Posterior cingulate gyrus (tissue), 11 donors: Measurements from ENCODE around the gene TSEN34.
"Not testable (repeated sequence)": the region's sequence is repeated elsewhere in the genome, so short reads cannot be mapped to it uniquely, and the experiment has no call there.

ENCODE experiments used
- DNase-seq, 10 donors: peaks; one replicate each; pipeline versions ENCODE4 v3.0.0 to v3.0.0-alpha.2; 2020 to 2021; ENCODE audit warnings: mixed read lengths in 3 of 10
- intact Hi-C: fragments of 100-400 bp; cut with DNase I; formaldehyde crosslinking; loops from one replicate; pipeline ENCODE4 v1.15.1; 2023

TSEN34 gene

GRCh38 chr19:54206831-54207177 lies 15.7 kb downstream of the TSEN34 start:
- peak in 2 of 10 donors; percentile 5 to 12 for DNase-seq
- intact Hi-C loops = no loop called here

- peak in 3 of 10 donors; percentile 32 to 56 (median 52) for DNase-seq
- intact Hi-C loops = not testable (repeated sequence)
Observed at GRCh38 chr19:54207193-54207592, 16.1 kb downstream of the TSEN34 start.

GRCh38 chr19:54207676-54207982 lies 16.5 kb downstream of the TSEN34 start:
- intact Hi-C loops = no loop called here
- peak in 1 of 10 donors; percentile 59 for DNase-seq

GRCh38 chr19:54207983-54208783 lies 17.1 kb downstream of the TSEN34 start:
- intact Hi-C loops = no loop called here
- peak in 5 of 10 donors; percentile 26 to 83 (median 63) for DNase-seq

GRCh38 chr19:54208784-54209057 lies 17.6 kb downstream of the TSEN34 start:
- no peak for DNase-seq
- intact Hi-C loops = no loop called here

- peak in 3 of 10 donors; percentile 72 to 87 (median 80) for DNase-seq
- intact Hi-C loops = no loop called here
Observed at GRCh38 chr19:54209058-54209810, 18.1 kb downstream of the TSEN34 start.

GRCh38 chr19:54209811-54210494 lies 18.8 kb downstream of the TSEN34 start:
- peak in 9 of 10 donors; percentile 54 to 95 (median 81) for DNase-seq
- intact Hi-C loops = no loop called here

GRCh38 chr19:54211235-54211634 lies 20.1 kb downstream of the TSEN34 start:
- intact Hi-C loops = no loop called here
- peak in 2 of 10 donors; percentile 31 to 46 for DNase-seq

- intact Hi-C loops = not testable (repeated sequence)
- DNase-seq = peak in 1 of 10 donors; percentile 8
Observed at GRCh38 chr19:54214217-54214616, 23.1 kb downstream of the TSEN34 start.

- intact Hi-C loops = not testable (repeated sequence)
- DNase-seq = peak in 2 of 10 donors; percentile 20 to 53
Observed at GRCh38 chr19:54214734-54215133, 23.6 kb downstream of the TSEN34 start.

GRCh38 chr19:54216869-54217268 lies 25.8 kb downstream of the TSEN34 start:
- intact Hi-C loops = no loop called here
- peak in 2 of 10 donors; percentile 15 to 51 for DNase-seq

- peak in 1 of 10 donors; percentile 35 for DNase-seq
- intact Hi-C loops = not testable (repeated sequence)
Observed at GRCh38 chr19:54217517-54218247, 26.6 kb downstream of the TSEN34 start.

GRCh38 chr19:54218259-54218658 lies 27.2 kb downstream of the TSEN34 start:
- intact Hi-C loops = no loop called here
- peak in 1 of 10 donors; percentile 59 for DNase-seq

- peak in 1 of 10 donors; percentile 78 for DNase-seq
- intact Hi-C loops = no loop called here
Observed at GRCh38 chr19:54218960-54219661, 28.0 kb downstream of the TSEN34 start.

GRCh38 chr19:54219702-54220101 lies 28.6 kb downstream of the TSEN34 start:
- DNase-seq, intact Hi-C loops: not testable (repeated sequence)

- intact Hi-C loops, DNase-seq: not testable (repeated sequence)
Observed at GRCh38 chr19:54221947-54222346, 30.8 kb downstream of the TSEN34 start.

GRCh38 chr19:54222474-54223276 lies 31.6 kb downstream of the TSEN34 start, which contains the start of gene LILRB3:
LILRB3 (minus strand) TSS chr19:54223007; CDS start chr19:54222976, 31 bp downstream.
- DNase-seq, intact Hi-C loops: not testable (repeated sequence)

- intact Hi-C loops, DNase-seq: not testable (repeated sequence)
Observed at GRCh38 chr19:54223277-54223936, 32.3 kb downstream of the TSEN34 start.

- DNase-seq, intact Hi-C loops: not testable (repeated sequence)
Observed at GRCh38 chr19:54223937-54224281, 32.8 kb downstream of the TSEN34 start.
